ENCODE data around the gene FTSJ1.
"Not testable (repeated sequence)": the region's sequence is repeated elsewhere in the genome, so short reads cannot be mapped to it uniquely, and the experiment has no call there.

Gene FTSJ1

GRCh38 chrX:48492293-48492910, 16.4 kb downstream of the FTSJ1 start:
- peak overlapping the region; percentile 98 for H3K27ac ChIP-seq
- no peak for DNase-seq (ENCODE audit: low read depth, low spot score)

GRCh38 chrX:48493890-48494364, 17.9 kb downstream of the FTSJ1 start:
- H3K27ac ChIP-seq, result no peak overlapping the region

GRCh38 chrX:48496660-48497059, 20.7 kb downstream of the FTSJ1 start:
- no peak overlapping the region for H3K27ac ChIP-seq
- DNase-seq (ENCODE audit: low read depth, low spot score), result no peak

More at GRCh38 chrX:48493890-48494364, 17.9 kb downstream of the FTSJ1 start:
- DNase-seq (ENCODE audit: low read depth, low spot score), result no peak

- peak overlapping the region; percentile 63 for H3K27ac ChIP-seq
- DNase-seq (ENCODE audit: low read depth, low spot score), result no peak
Observed at GRCh38 chrX:48497871-48498270, 21.9 kb downstream of the FTSJ1 start.

GRCh38 chrX:48498374-48498809, 22.4 kb downstream of the FTSJ1 start:
- no peak for DNase-seq (ENCODE audit: low read depth, low spot score)
- H3K27ac ChIP-seq, result peak overlapping the region; percentile 63

GRCh38 chrX:48504261-48504660, 28.3 kb downstream of the FTSJ1 start:
- DNase-seq (ENCODE audit: low read depth, low spot score), result no peak
- no peak overlapping the region for H3K27ac ChIP-seq

- no peak for DNase-seq (ENCODE audit: low read depth, low spot score)
- H3K27ac ChIP-seq, result no peak overlapping the region
Observed at GRCh38 chrX:48505481-48505880, 29.5 kb downstream of the FTSJ1 start.

- DNase-seq (ENCODE audit: low read depth, low spot score), result no peak
- H3K27ac ChIP-seq, result no peak overlapping the region
Observed at GRCh38 chrX:48507246-48507645, 31.2 kb downstream of the FTSJ1 start.

GRCh38 chrX:48508400-48509244, 32.6 kb downstream of the FTSJ1 start, which contains the start of gene PORCN:
Gene PORCN (plus strand): TSS chrX:48508992. CDS start chrX:48509821, 829 bp downstream.
- H3K27ac ChIP-seq, result peak within 1 kb of the TSS; percentile 72
- DNase-seq (ENCODE audit: low read depth, low spot score), result no peak

GRCh38 chrX:48509245-48509590, 33.2 kb downstream of the FTSJ1 start:
- peak overlapping the region; percentile 72 for H3K27ac ChIP-seq
- DNase-seq (ENCODE audit: low read depth, low spot score), result no peak

- H3K27ac ChIP-seq, result peak overlapping the region; percentile 72
- no peak for DNase-seq (ENCODE audit: low read depth, low spot score)
Observed at GRCh38 chrX:48509619-48510018, 33.6 kb downstream of the FTSJ1 start.

- no peak for DNase-seq (ENCODE audit: low read depth, low spot score)
- H3K27ac ChIP-seq, result no peak overlapping the region
Observed at GRCh38 chrX:48511560-48511959, 35.6 kb downstream of the FTSJ1 start.

GRCh38 chrX:48512371-48512935, 36.5 kb downstream of the FTSJ1 start:
- no peak overlapping the region for H3K27ac ChIP-seq
- DNase-seq (ENCODE audit: low read depth, low spot score), result no peak

- DNase-seq (ENCODE audit: low read depth, low spot score), result no peak
- peak overlapping the region; percentile 38 for H3K27ac ChIP-seq
Observed at GRCh38 chrX:48513670-48514069, 37.7 kb downstream of the FTSJ1 start.

- H3K27ac ChIP-seq, result peak overlapping the region; percentile 38
- no peak for DNase-seq (ENCODE audit: low read depth, low spot score)
Observed at GRCh38 chrX:48514126-48514806, 38.3 kb downstream of the FTSJ1 start.

GRCh38 chrX:48514868-48515460, 39.0 kb downstream of the FTSJ1 start:
- no peak for DNase-seq (ENCODE audit: low read depth, low spot score)
- peak overlapping the region; percentile 38 for H3K27ac ChIP-seq

GRCh38 chrX:48515842-48516241, 39.8 kb downstream of the FTSJ1 start:
- no peak overlapping the region for H3K27ac ChIP-seq
- DNase-seq (ENCODE audit: low read depth, low spot score), result no peak

GRCh38 chrX:48516285-48516684, 40.3 kb downstream of the FTSJ1 start:
- no peak for DNase-seq (ENCODE audit: low read depth, low spot score)

GRCh38 chrX:48516987-48517386, 41.0 kb downstream of the FTSJ1 start:
- DNase-seq (ENCODE audit: low read depth, low spot score), result no peak
- H3K27ac ChIP-seq, result no peak overlapping the region

More at GRCh38 chrX:48516285-48516684, 40.3 kb downstream of the FTSJ1 start:
- H3K27ac ChIP-seq, result no peak overlapping the region

GRCh38 chrX:48519481-48519880, 43.5 kb downstream of the FTSJ1 start:
- H3K27ac ChIP-seq, result not testable (repeated sequence)

More at GRCh38 chrX:48519481-48519880, 43.5 kb downstream of the FTSJ1 start:
- not testable (repeated sequence) for DNase-seq (ENCODE audit: low read depth, low spot score)
